HEK293 (cell line): ENCODE measurements around the gene PPP1R12C.

Experiments
- CTCF ChIA-PET: fragments of 350-600 bp; formaldehyde crosslinking; extraction: SDS; loops from one replicate; lab custom pipeline; 2021; ENCODE audit warnings: antibody characterized with exemption; lab: Yijun Ruan, JAX
- POLR2A ChIA-PET: fragments of 300-600 bp; formaldehyde crosslinking; extraction: SDS; loops from one replicate; lab custom pipeline; 2020; ENCODE audit warnings: antibody characterized with exemption, inconsistent platforms; lab: Yijun Ruan, JAX
- H3K27ac ChIP-seq: fragments of 200-500 bp; sonication (Bioruptor generic); 2 replicates; pipeline ENCODE4 v1.5.1; 2014; ENCODE audit warnings: low read depth, low read length, control low read depth, inconsistent platforms; ENCODE audit errors: extremely low read depth
- H3K36me3 ChIP-seq, 2 experiments: fragments of 200-500 bp in 1 of 2; sonication (Bioruptor generic) in 1 of 2; 1 replicate in 1 of 2; 2 replicates in 1 of 2; pipeline ENCODE4 v1.5.1; 2014 to 2017; ENCODE audit warnings: inconsistent platforms in 2 of 2, low read length in 2 of 2; ENCODE audit not compliant: control insufficient read depth in 2 of 2, insufficient read depth in 1 of 2
- H3K4me1 ChIP-seq: fragments of 200-500 bp; sonication (Bioruptor generic); 2 replicates; pipeline ENCODE4 v1.5.1; 2014; ENCODE audit warnings: mild to moderate bottlenecking, low read length, inconsistent platforms; ENCODE audit not compliant: control insufficient read depth, insufficient read depth
- H3K4me3 ChIP-seq: 2 replicates; pipeline ENCODE4 v1.5.1; 2011; ENCODE audit warnings: low read depth, mild to moderate bottlenecking, control low read depth, low read length, moderate library complexity
- H3K9me3 ChIP-seq: fragments of 200-500 bp; sonication (Bioruptor generic); 2 replicates; pipeline ENCODE4 v1.5.1; 2014; ENCODE audit warnings: low read depth, low read length, inconsistent platforms; ENCODE audit not compliant: control insufficient read depth, insufficient read depth
- BCL11B ChIP-seq: fragments of 450-650 bp; formaldehyde crosslinking; IDR thresholded peaks from 2 replicates; pipeline ENCODE4 v1.5.1; 2016; ENCODE audit warnings: low read depth, missing biosample characterization, missing genetic modification characterization
- HOXD13 ChIP-seq: sonication (generic); formaldehyde crosslinking; IDR thresholded peaks from 2 replicates; pipeline ENCODE4 v1.8.0; 2022; ENCODE audit warnings: missing genetic modification reagents, borderline replicate concordance
- MYNN ChIP-seq: fragments of 450-650 bp; formaldehyde crosslinking; IDR thresholded peaks from 2 replicates; pipeline ENCODE4 v1.5.1; 2016; ENCODE audit warnings: missing biosample characterization, missing genetic modification characterization, borderline replicate concordance
- SCRT1 ChIP-seq: fragments of 450-650 bp; formaldehyde crosslinking; IDR thresholded peaks from 2 replicates; pipeline ENCODE4 v1.5.1; 2016; ENCODE audit warnings: missing biosample characterization, missing genetic modification characterization, borderline replicate concordance
- SCRT2 ChIP-seq: fragments of 450-650 bp; formaldehyde crosslinking; IDR thresholded peaks from 2 replicates; pipeline ENCODE4 v1.5.1; 2016; ENCODE audit warnings: missing biosample characterization, missing genetic modification characterization
- SP2 ChIP-seq: fragments of 450-650 bp; formaldehyde crosslinking; IDR thresholded peaks from 2 replicates; pipeline ENCODE4 v1.5.1; 2016; ENCODE audit warnings: missing biosample characterization, missing genetic modification characterization
- ZBTB1 ChIP-seq: fragments of 450-650 bp; formaldehyde crosslinking; IDR thresholded peaks from 2 replicates; pipeline ENCODE4 v1.5.1; 2016; ENCODE audit warnings: missing biosample characterization, missing genetic modification characterization
- ZFP37 ChIP-seq: fragments of 450-650 bp; formaldehyde crosslinking; IDR thresholded peaks from 2 replicates; pipeline ENCODE4 v1.5.1; 2016; ENCODE audit warnings: missing biosample characterization, missing genetic modification characterization
- ZNF114 ChIP-seq: fragments of 450-650 bp; formaldehyde crosslinking; IDR thresholded peaks from 2 replicates; pipeline ENCODE4 v1.5.0; 2017; ENCODE audit warnings: missing biosample characterization, missing genetic modification characterization
- ZNF354C ChIP-seq: fragments of 450-650 bp; formaldehyde crosslinking; IDR thresholded peaks from 2 replicates; pipeline ENCODE4 v1.5.1; 2016; ENCODE audit warnings: missing biosample characterization, missing genetic modification characterization, low read depth, borderline replicate concordance
- ZNF37A ChIP-seq: fragments of 450-650 bp; IDR thresholded peaks from 2 replicates; pipeline ENCODE4 v1.5.1; 2018; ENCODE audit warnings: missing biosample characterization, missing genetic modification characterization
- ZNF473 ChIP-seq: fragments of 450-650 bp; formaldehyde crosslinking; IDR thresholded peaks from 2 replicates; pipeline ENCODE4 v1.5.1; 2017; ENCODE audit warnings: missing biosample characterization, missing genetic modification characterization
- ZNF549 ChIP-seq: fragments of 450-650 bp; IDR thresholded peaks from 2 replicates; pipeline ENCODE4 v1.5.1; 2018; ENCODE audit warnings: missing biosample characterization, missing genetic modification characterization, mild to moderate bottlenecking, inconsistent platforms, moderate library complexity
- ZNF626 ChIP-seq: fragments of 450-650 bp; sonication (Bioruptor Pico); formaldehyde crosslinking; IDR thresholded peaks from 2 replicates; pipeline ENCODE4 v1.5.1; 2018; ENCODE audit warnings: missing biosample characterization, missing genetic modification characterization, inconsistent platforms
- ZNF654 ChIP-seq: fragments of 450-650 bp; formaldehyde crosslinking; IDR thresholded peaks from 2 replicates; pipeline ENCODE4 v1.5.1; 2016; ENCODE audit warnings: low read depth, missing biosample characterization, missing genetic modification characterization
- ZNF768 ChIP-seq: fragments of 450-650 bp; formaldehyde crosslinking; IDR thresholded peaks from 2 replicates; pipeline ENCODE4 v1.5.1; 2018; ENCODE audit warnings: missing biosample characterization, mild to moderate bottlenecking, missing genetic modification characterization
- ZNF843 ChIP-seq: fragments of 450-650 bp; formaldehyde crosslinking; IDR thresholded peaks from 2 replicates; pipeline ENCODE4 v1.5.1; 2016; ENCODE audit warnings: missing biosample characterization, missing genetic modification characterization
- TF ChIP-seq, protein P1 (sequence below): fragments of 450-650 bp; IDR thresholded peaks from 2 replicates; pipeline ENCODE4 v1.5.1; 2018; ENCODE audit warnings: missing biosample characterization, mild to moderate bottlenecking, missing genetic modification characterization
- TF ChIP-seq, protein P2 (sequence below): fragments of 450-650 bp; formaldehyde crosslinking; IDR thresholded peaks from 2 replicates; pipeline ENCODE4 v1.5.0; 2017; ENCODE audit warnings: missing biosample characterization, missing genetic modification characterization, borderline replicate concordance
- TF ChIP-seq, protein P3 (sequence below): fragments of 450-650 bp; formaldehyde crosslinking; IDR thresholded peaks from 2 replicates; pipeline ENCODE4 v1.5.1; 2016; ENCODE audit warnings: missing biosample characterization, missing genetic modification characterization
- TF ChIP-seq, protein P4 (sequence below): fragments of 450-650 bp; formaldehyde crosslinking; IDR thresholded peaks from 2 replicates; pipeline ENCODE4 v1.5.1; 2016; ENCODE audit warnings: missing biosample characterization, missing genetic modification characterization
- TF ChIP-seq, protein P5 (sequence below): fragments of 450-650 bp; formaldehyde crosslinking; IDR thresholded peaks from 2 replicates; pipeline ENCODE4 v1.5.1; 2016; ENCODE audit warnings: missing biosample characterization, missing genetic modification characterization

The PPP1R12C gene

DNA sequence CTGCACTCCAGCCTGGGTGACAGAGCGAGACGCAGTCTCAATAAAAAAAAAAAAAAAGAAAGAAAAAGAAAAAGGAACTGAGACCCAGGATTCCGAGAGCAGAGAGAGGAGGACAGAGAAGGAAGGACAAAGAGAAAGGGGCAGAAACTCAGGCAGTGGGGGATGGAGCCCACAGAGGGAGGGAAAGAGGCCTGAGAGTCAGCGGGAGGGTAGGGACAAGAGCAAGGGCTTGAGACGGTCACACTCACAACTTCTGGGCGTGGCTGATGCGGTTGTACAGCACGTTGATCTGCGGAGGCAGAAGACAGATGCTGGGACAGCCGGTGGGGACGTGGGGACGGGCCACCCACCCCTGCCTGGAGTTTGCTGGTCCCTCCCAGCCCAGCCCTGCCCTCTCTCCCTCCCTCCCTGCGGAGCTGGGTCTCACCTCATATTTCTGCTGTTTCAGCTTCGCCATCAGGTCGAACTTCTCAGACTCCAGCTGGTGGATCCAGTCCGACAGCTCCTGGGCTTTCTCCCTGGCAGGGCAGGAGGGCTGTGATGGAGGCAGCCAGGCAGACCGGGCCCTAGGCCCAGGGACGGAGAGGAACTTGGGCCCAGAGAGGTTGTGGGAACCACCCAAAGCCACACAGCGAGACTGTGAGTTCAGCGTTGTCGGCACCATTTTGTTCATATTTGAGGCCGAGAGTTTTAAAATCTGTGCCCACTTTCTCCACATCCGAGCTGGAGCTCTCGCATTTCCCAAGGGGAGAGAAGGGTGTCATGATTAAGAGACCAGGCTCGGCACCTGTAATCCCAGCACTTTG, 16.4 kb upstream of the PPP1R12C start:
- Histone ChIP-seq H3K4me3 (no peak overlapping the region), H3K36me3 (no peaks in the 10 kb centered on the region), H3K27ac (no peak overlapping the region), H3K4me1 (no peaks in the 10 kb centered on the region), H3K9me3 (no peaks in the 10 kb centered on the region)
- TF ChIP-seq ZNF768, result peak; percentile 67; the same call in 1 of the 2 replicates
- TF ChIP-seq, protein P1, sequence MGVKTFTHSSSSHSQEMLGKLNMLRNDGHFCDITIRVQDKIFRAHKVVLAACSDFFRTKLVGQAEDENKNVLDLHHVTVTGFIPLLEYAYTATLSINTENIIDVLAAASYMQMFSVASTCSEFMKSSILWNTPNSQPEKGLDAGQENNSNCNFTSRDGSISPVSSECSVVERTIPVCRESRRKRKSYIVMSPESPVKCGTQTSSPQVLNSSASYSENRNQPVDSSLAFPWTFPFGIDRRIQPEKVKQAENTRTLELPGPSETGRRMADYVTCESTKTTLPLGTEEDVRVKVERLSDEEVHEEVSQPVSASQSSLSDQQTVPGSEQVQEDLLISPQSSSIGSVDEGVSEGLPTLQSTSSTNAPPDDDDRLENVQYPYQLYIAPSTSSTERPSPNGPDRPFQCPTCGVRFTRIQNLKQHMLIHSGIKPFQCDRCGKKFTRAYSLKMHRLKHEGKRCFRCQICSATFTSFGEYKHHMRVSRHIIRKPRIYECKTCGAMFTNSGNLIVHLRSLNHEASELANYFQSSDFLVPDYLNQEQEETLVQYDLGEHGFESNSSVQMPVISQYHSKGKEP, result no peak
- ChIA-PET CTCF (interaction anchor here (0.6 to 1.6 kb wide), 7 partner anchors 7 to 110 kb away, joined by 3 to 19 read pairs (median 4); no protein-coding TSS in a partner anchor), POLR2A (interaction anchor here (0.6 kb wide), 2 partner anchors 32 to 504 kb away, joined by 4 to 5 read pairs; no protein-coding TSS in a partner anchor)

DNA sequence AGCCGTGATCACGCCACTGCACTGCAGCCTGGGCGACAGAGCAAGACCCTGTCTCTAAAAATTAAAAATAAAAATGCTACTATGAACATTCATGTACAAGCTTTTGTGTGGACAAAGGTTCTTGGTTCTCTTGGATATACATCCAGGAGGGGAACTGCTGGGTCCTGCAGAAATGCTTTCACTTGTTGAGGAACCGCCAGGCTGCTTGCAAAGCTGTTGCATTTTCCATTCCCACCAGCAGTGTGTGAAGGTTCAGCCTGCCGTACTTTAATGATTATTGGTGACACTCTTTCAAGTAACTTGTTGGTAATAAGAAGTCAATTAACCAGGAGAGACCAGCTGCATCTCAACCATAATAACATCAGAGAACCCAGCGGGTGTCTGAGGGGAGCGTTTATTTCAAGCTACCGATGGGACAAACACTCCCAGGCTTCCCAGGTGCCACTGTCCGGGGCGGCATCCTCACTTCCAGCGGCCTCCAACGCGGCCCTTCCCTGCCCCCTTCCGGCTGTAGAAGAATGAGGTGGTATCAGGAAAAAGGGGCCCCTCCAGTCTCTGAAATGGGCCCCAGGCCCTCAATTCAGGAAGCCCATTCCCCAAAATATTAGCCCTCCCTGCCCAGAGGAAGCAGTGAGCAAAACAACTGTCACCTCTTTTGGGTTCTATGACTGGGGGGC, 15.2 kb upstream of the PPP1R12C start:
- Histone ChIP-seq H3K9me3 (no peaks in the 10 kb centered on the region), H3K4me1 (no peaks in the 10 kb centered on the region), H3K27ac (no peak overlapping the region), H3K4me3 (no peak overlapping the region), H3K36me3 (no peaks in the 10 kb centered on the region)
- POLR2A ChIA-PET, result interaction anchor here (0.7 kb wide), 1 partner anchor 647 kb away, joined by 4 read pairs; no protein-coding TSS in a partner anchor
- CTCF ChIA-PET, result interaction anchor here (0.6 to 1.6 kb wide), 8 partner anchors 8 to 651 kb away, joined by 3 to 19 read pairs (median 4); no protein-coding TSS in a partner anchor
- TF ChIP-seq, protein P2, sequence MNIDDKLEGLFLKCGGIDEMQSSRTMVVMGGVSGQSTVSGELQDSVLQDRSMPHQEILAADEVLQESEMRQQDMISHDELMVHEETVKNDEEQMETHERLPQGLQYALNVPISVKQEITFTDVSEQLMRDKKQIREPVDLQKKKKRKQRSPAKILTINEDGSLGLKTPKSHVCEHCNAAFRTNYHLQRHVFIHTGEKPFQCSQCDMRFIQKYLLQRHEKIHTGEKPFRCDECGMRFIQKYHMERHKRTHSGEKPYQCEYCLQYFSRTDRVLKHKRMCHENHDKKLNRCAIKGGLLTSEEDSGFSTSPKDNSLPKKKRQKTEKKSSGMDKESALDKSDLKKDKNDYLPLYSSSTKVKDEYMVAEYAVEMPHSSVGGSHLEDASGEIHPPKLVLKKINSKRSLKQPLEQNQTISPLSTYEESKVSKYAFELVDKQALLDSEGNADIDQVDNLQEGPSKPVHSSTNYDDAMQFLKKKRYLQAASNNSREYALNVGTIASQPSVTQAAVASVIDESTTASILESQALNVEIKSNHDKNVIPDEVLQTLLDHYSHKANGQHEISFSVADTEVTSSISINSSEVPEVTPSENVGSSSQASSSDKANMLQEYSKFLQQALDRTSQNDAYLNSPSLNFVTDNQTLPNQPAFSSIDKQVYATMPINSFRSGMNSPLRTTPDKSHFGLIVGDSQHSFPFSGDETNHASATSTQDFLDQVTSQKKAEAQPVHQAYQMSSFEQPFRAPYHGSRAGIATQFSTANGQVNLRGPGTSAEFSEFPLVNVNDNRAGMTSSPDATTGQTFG (tag by site-specific recombination), result no peak
- TF ChIP-seq ZNF654 (tag by site-specific recombination), result peak; percentile 21; the same call in 1 of the 2 replicates
- TF ChIP-seq ZNF37A (tag by site-specific recombination), result no peak
- TF ChIP-seq BCL11B (tag by site-specific recombination), result no peak
- TF ChIP-seq SCRT1 (tag by site-specific recombination), result 0 out of 2 replicates have a peak, but pooled peaks have one; percentile 55
- TF ChIP-seq HOXD13, result no peak
- TF ChIP-seq ZNF549 (tag by site-specific recombination), result no peak
- TF ChIP-seq ZNF354C, result no peak
- TF ChIP-seq, protein P1, result no peak
- TF ChIP-seq SCRT2 (tag by site-specific recombination), result peak; percentile 60; the same call in 1 of the 2 replicates
- TF ChIP-seq, protein P3, sequence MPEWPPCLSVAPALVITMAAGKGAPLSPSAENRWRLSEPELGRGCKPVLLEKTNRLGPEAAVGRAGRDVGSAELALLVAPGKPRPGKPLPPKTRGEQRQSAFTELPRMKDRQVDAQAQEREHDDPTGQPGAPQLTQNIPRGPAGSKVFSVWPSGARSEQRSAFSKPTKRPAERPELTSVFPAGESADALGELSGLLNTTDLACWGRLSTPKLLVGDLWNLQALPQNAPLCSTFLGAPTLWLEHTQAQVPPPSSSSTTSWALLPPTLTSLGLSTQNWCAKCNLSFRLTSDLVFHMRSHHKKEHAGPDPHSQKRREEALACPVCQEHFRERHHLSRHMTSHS (tag by site-specific recombination), result no peak
- TF ChIP-seq, protein P4, sequence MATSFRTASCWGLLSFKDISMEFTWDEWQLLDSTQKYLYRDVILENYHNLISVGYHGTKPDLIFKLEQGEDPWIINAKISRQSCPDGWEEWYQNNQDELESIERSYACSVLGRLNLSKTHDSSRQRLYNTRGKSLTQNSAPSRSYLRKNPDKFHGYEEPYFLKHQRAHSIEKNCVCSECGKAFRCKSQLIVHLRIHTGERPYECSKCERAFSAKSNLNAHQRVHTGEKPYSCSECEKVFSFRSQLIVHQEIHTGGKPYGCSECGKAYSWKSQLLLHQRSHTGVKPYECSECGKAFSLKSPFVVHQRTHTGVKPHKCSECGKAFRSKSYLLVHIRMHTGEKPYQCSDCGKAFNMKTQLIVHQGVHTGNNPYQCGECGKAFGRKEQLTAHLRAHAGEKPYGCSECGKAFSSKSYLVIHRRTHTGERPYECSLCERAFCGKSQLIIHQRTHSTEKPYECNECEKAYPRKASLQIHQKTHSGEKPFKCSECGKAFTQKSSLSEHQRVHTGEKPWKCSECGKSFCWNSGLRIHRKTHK, result no peak
- TF ChIP-seq ZNF473 (tag by site-specific recombination), result no peak
- TF ChIP-seq MYNN, result no peak
- TF ChIP-seq ZNF114 (tag by site-specific recombination), result no peak
- TF ChIP-seq SP2 (tag by site-specific recombination), result no peak
- no peak for TF ChIP-seq ZBTB1 (tag by site-specific recombination)
- no peak for TF ChIP-seq ZFP37 (tag by site-specific recombination)
- TF ChIP-seq, protein P5, sequence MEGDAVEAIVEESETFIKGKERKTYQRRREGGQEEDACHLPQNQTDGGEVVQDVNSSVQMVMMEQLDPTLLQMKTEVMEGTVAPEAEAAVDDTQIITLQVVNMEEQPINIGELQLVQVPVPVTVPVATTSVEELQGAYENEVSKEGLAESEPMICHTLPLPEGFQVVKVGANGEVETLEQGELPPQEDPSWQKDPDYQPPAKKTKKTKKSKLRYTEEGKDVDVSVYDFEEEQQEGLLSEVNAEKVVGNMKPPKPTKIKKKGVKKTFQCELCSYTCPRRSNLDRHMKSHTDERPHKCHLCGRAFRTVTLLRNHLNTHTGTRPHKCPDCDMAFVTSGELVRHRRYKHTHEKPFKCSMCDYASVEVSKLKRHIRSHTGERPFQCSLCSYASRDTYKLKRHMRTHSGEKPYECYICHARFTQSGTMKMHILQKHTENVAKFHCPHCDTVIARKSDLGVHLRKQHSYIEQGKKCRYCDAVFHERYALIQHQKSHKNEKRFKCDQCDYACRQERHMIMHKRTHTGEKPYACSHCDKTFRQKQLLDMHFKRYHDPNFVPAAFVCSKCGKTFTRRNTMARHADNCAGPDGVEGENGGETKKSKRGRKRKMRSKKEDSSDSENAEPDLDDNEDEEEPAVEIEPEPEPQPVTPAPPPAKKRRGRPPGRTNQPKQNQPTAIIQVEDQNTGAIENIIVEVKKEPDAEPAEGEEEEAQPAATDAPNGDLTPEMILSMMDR (tag by site-specific recombination), result no peak
- TF ChIP-seq ZNF626 (tag by site-specific recombination), result no peak
- no peak for TF ChIP-seq ZNF843
